K562 (cell line): ENCODE measurements around the gene LRRC10. TPM values are rescaled to one million over a fixed set of nuclear protein-coding genes. Genes with fewer than 3 reads are reported as not detected.
A peak's percentile ranks its signal among the peaks of the same experiment; 100 is the strongest.

Experiments
- ADNP ChIP-seq: fragments of 200-800 bp; sonication (Bioruptor generic); IDR thresholded peaks from 2 replicates; pipeline ENCODE4 v1.6.1; 2016; ENCODE audit warnings: missing genetic modification characterization, missing compliant biosample characterization
- ARHGAP35 ChIP-seq: fragments of 450-650 bp; IDR thresholded peaks from 2 replicates; pipeline ENCODE4 v1.6.1; 2018; ENCODE audit not compliant: partially characterized antibody
- CTBP1 ChIP-seq: fragments of 450-650 bp; IDR thresholded peaks from 2 replicates; pipeline ENCODE4 v1.6.1; 2016; ENCODE audit warnings: borderline replicate concordance
- EP400 ChIP-seq: fragments of 450-650 bp; IDR thresholded peaks from 2 replicates; pipeline ENCODE4 v1.6.1; 2017; ENCODE audit warnings: antibody characterized with exemption, mild to moderate bottlenecking, moderate library complexity
- GABPA ChIP-seq: fragments of 200-800 bp; sonication (Bioruptor generic); conservative IDR thresholded peaks from 2 replicates; pipeline ENCODE4 v1.6.1; 2016; ENCODE audit warnings: low read depth, missing genetic modification characterization, missing compliant biosample characterization
- MAFF ChIP-seq: IDR thresholded peaks from 2 replicates; pipeline ENCODE4 v1.6.1; 2012; ENCODE audit warnings: low read length, improper control_type of control experiment
- MXI1 ChIP-seq: IDR thresholded peaks from 2 replicates; pipeline ENCODE4 v1.6.1; 2011; ENCODE audit warnings: low read depth, mild to moderate bottlenecking, improper control_type of control experiment, low read length
- NR2C2 ChIP-seq, 2 experiments: fragments of 200-800 bp in 1 of 2; sonication (Bioruptor generic) in 1 of 2; sonication (generic) in 1 of 2; formaldehyde crosslinking in 1 of 2; IDR thresholded peaks; 2 replicates each; pipeline versions ENCODE4 v1.6.1 to v1.8.0; 2016 to 2022; ENCODE audit warnings: mild to moderate bottlenecking in 1 of 2, missing compliant biosample characterization in 1 of 2, missing genetic modification characterization in 1 of 2, missing genetic modification reagents in 1 of 2
- POLR3G ChIP-seq: IDR thresholded peaks from 2 replicates; pipeline ENCODE4 v1.6.1; 2011; ENCODE audit not compliant: insufficient read length, insufficient replicate concordance; ENCODE audit errors: extremely low read depth
- SIRT6 ChIP-seq: IDR thresholded peaks from one replicate; pipeline ENCODE4 v1.6.1; 2012; ENCODE audit warnings: low read depth, mild to moderate bottlenecking, control low read depth, inconsistent platforms, low read length, moderate library complexity
- SRF ChIP-seq, 2 experiments: fragments of 250-450, 450-650 bp in 1 of 2; sonication (Bioruptor Pico) in 1 of 2; sonication (generic) in 1 of 2; formaldehyde crosslinking; IDR thresholded peaks; 2 replicates each; pipeline versions ENCODE4 v1.5.0 to v1.5.1; 2020 to 2022; ENCODE audit warnings: mild to moderate bottlenecking in 1 of 2, missing genetic modification reagents in 1 of 2
- TEAD4 ChIP-seq, 2 experiments: sonication (generic) in 1 of 2; formaldehyde crosslinking in 1 of 2; IDR thresholded peaks; 2 replicates each; pipeline versions ENCODE4 v1.6.1 to v1.8.0; 2012 to 2022; ENCODE audit warnings: borderline replicate concordance in 1 of 2, inconsistent platforms in 1 of 2, low read length in 1 of 2, mild to moderate bottlenecking in 1 of 2, missing genetic modification reagents in 1 of 2
- polyA plus RNA-seq, 8 experiments: library from polyadenylated mRNA; depleted of rRNA in 4 of 8; stranded (reverse) in 5 of 8; unstranded in 3 of 8; fragments of >200 nt; fragmentation: Nextera tagmentation in 2 of 8; fragmentation: Illumina TruSeq in 1 of 8; extraction: Ambion mirVana in 2 of 8; extraction: Trizol in 1 of 8; gene quantifications; 2 replicates each; pipeline versions ENCODE4 v1.2.1 to v1.2.3, GENCODE V29; 2011 to 2014; ENCODE audit warnings: inconsistent platforms in 1 of 8, missing spikeins in 1 of 8
- total RNA-seq, 7 experiments: library from RNA; depleted of rRNA in 6 of 7; stranded (reverse); fragments of >200 nt in 6 of 7; fragmentation: Illumina TruSeq in 2 of 7; extraction: Trizol in 2 of 7; gene quantifications; 2 replicates each; pipeline versions ENCODE4 v1.2.1 to v1.2.3, GENCODE V29; 2011 to 2021; ENCODE audit warnings: low replicate concordance in 1 of 7
- TF ChIP-seq, protein P1 (sequence below): fragments of 250-450 bp; sonication (Bioruptor Pico); IDR thresholded peaks from 2 replicates; pipeline ENCODE4 v1.4.0; 2020
- TF ChIP-seq, protein P2 (sequence below): fragments of 450-650 bp; IDR thresholded peaks from 2 replicates; pipeline ENCODE4 v1.6.1; 2014; ENCODE audit warnings: low read depth, mild to moderate bottlenecking, moderate library complexity, borderline replicate concordance
- TF ChIP-seq, protein P3 (sequence below): fragments of 450-650 bp; formaldehyde crosslinking; IDR thresholded peaks from 2 replicates; pipeline ENCODE4 v1.4.0; 2020; ENCODE audit warnings: mild to moderate bottlenecking, moderate library complexity
- TF ChIP-seq, protein P4 (sequence below): fragments of 450-650 bp; formaldehyde crosslinking; IDR thresholded peaks from 2 replicates; pipeline ENCODE4 v1.4.0; 2022; ENCODE audit warnings: mild to moderate bottlenecking, moderate library complexity
- TF ChIP-seq, protein P5 (sequence below): fragments of 450-650 bp; formaldehyde crosslinking; IDR thresholded peaks from 2 replicates; pipeline ENCODE4 v1.4.0; 2020; ENCODE audit warnings: mild to moderate bottlenecking

LRRC10 gene
- total and polyA plus RNA-seq, 9 of the 15 experiments (the other 6 are each of a cell fraction or from before 2014, with no cell fraction given): 0.09 TPM; not detected in 8

DNA sequence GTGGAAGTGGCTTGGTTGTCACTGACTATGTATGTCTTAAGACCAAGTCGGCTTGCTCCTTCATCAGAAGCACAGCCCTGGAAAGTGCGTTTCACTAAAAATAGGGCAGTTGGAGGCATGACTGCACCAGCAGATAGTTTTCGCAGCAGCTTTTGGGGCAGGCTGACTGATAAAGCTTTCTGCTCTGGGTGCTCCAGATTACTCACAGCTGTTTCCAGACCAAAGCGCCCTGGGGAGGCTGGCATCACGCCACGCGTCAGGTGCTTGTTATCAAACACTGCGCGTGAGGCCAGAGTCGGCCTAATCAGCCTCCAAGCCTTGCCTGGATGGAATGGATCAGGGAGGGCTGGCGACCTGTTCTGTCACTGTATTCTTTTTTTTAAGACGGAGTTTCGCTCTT is 13.3 kb upstream of the LRRC10 start (continued):
- TF ChIP-seq, protein P1, sequence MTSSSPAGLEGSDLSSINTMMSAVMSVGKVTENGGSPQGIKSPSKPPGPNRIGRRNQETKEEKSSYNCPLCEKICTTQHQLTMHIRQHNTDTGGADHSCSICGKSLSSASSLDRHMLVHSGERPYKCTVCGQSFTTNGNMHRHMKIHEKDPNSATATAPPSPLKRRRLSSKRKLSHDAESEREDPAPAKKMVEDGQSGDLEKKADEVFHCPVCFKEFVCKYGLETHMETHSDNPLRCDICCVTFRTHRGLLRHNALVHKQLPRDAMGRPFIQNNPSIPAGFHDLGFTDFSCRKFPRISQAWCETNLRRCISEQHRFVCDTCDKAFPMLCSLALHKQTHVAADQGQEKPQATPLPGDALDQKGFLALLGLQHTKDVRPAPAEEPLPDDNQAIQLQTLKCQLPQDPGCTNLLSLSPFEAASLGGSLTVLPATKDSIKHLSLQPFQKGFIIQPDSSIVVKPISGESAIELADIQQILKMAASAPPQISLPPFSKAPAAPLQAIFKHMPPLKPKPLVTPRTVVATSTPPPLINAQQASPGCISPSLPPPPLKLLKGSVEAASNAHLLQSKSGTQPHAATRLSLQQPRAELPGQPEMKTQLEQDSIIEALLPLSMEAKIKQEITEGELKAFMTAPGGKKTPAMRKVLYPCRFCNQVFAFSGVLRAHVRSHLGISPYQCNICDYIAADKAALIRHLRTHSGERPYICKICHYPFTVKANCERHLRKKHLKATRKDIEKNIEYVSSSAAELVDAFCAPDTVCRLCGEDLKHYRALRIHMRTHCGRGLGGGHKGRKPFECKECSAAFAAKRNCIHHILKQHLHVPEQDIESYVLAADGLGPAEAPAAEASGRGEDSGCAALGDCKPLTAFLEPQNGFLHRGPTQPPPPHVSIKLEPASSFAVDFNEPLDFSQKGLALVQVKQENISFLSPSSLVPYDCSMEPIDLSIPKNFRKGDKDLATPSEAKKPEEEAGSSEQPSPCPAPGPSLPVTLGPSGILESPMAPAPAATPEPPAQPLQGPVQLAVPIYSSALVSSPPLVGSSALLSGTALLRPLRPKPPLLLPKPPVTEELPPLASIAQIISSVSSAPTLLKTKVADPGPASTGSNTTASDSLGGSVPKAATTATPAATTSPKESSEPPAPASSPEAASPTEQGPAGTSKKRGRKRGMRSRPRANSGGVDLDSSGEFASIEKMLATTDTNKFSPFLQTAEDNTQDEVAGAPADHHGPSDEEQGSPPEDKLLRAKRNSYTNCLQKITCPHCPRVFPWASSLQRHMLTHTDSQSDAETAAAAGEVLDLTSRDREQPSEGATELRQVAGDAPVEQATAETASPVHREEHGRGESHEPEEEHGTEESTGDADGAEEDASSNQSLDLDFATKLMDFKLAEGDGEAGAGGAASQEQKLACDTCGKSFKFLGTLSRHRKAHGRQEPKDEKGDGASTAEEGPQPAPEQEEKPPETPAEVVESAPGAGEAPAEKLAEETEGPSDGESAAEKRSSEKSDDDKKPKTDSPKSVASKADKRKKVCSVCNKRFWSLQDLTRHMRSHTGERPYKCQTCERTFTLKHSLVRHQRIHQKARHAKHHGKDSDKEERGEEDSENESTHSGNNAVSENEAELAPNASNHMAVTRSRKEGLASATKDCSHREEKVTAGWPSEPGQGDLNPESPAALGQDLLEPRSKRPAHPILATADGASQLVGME (CRISPR knock-in tag): 0 out of 2 replicates have a peak, but pooled peaks have one; percentile 16
- no peak for TF ChIP-seq ADNP
- TF ChIP-seq, protein P2, sequence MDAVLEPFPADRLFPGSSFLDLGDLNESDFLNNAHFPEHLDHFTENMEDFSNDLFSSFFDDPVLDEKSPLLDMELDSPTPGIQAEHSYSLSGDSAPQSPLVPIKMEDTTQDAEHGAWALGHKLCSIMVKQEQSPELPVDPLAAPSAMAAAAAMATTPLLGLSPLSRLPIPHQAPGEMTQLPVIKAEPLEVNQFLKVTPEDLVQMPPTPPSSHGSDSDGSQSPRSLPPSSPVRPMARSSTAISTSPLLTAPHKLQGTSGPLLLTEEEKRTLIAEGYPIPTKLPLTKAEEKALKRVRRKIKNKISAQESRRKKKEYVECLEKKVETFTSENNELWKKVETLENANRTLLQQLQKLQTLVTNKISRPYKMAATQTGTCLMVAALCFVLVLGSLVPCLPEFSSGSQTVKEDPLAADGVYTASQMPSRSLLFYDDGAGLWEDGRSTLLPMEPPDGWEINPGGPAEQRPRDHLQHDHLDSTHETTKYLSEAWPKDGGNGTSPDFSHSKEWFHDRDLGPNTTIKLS: peak; percentile 57; the same call in 1 of the 2 replicates
- TF ChIP-seq NR2C2 (CRISPR knock-in tag; IDR thresholded peaks at IDR 0.05): no peak
- peak; percentile 33; the same call in 1 of the 2 replicates for TF ChIP-seq NR2C2 (tag; IDR thresholded peaks at IDR 0.05)
- TF ChIP-seq CTBP1: peak; percentile 97
- TF ChIP-seq POLR3G: no peak
- TF ChIP-seq MXI1: peak; percentile 86
- peak; percentile 66 for TF ChIP-seq EP400
- TF ChIP-seq, protein P3, sequence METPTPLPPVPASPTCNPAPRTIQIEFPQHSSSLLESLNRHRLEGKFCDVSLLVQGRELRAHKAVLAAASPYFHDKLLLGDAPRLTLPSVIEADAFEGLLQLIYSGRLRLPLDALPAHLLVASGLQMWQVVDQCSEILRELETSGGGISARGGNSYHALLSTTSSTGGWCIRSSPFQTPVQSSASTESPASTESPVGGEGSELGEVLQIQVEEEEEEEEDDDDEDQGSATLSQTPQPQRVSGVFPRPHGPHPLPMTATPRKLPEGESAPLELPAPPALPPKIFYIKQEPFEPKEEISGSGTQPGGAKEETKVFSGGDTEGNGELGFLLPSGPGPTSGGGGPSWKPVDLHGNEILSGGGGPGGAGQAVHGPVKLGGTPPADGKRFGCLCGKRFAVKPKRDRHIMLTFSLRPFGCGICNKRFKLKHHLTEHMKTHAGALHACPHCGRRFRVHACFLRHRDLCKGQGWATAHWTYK (CRISPR knock-in tag): peak; percentile 65; the same call in 1 of the 2 replicates
- TF ChIP-seq, protein P4, sequence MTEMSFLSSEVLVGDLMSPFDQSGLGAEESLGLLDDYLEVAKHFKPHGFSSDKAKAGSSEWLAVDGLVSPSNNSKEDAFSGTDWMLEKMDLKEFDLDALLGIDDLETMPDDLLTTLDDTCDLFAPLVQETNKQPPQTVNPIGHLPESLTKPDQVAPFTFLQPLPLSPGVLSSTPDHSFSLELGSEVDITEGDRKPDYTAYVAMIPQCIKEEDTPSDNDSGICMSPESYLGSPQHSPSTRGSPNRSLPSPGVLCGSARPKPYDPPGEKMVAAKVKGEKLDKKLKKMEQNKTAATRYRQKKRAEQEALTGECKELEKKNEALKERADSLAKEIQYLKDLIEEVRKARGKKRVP: peak; percentile 73
- TF ChIP-seq, protein P5, sequence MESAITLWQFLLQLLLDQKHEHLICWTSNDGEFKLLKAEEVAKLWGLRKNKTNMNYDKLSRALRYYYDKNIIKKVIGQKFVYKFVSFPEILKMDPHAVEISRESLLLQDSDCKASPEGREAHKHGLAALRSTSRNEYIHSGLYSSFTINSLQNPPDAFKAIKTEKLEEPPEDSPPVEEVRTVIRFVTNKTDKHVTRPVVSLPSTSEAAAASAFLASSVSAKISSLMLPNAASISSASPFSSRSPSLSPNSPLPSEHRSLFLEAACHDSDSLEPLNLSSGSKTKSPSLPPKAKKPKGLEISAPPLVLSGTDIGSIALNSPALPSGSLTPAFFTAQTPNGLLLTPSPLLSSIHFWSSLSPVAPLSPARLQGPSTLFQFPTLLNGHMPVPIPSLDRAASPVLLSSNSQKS (CRISPR knock-in tag): no peak
- TF ChIP-seq GABPA (tag): no peak
- TF ChIP-seq MAFF: no peak
- TF ChIP-seq ARHGAP35: no peak
- TF ChIP-seq SIRT6: no peak
- TF ChIP-seq SRF (CRISPR knock-in tag; IDR thresholded peaks at IDR 0.05): no peak
- peak; percentile 99 for TF ChIP-seq TEAD4 (IDR thresholded peaks at IDR 0.05; ENCODE audit: low read length)
- TF ChIP-seq TEAD4 (CRISPR knock-in tag; IDR thresholded peaks at IDR 0.05; ENCODE audit: borderline replicate concordance): no peak
